ENCODE measurements around the gene BTRC.

The BTRC gene

DNA sequence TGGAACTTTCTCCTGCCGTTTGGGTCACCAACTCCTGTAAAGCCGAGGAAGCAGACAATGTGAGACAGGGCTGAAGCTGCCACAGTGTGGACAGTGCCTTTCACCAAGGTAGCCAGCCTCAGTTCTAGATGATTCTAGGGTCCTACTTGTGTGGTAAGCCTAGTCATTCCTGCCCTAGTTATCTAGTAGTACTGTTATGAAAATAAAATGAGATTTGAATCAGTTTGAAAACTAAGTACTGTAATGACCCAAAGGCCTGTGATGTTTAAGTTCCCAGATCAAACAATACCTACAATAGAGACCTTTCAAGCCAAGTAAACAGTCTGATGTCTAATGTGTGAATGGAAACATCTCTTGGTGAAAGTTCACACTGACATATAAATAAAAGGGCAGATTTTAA is 197.0 kb downstream of the BTRC start:
- DNase-seq: no peak

DNA sequence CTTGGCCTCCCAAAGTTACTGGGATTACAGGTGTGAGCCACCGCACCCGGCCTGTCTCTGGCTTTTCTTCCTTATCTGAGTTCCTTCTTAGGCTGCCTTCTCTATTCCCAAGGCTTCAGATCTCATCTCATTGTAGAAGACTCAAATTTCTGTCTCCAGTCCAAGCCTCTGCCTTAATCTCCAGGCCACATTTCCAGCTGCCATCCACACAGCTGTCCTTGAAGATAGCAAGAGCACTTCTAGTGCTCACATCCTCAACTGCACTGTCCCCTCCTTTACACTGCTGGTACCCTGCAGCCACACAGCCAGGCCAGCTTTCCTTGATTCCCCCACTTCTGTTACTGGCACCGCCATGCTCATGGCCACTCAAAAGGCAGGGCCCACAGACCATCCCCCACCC is 198.5 kb downstream of the BTRC start:
- no peak for DNase-seq

DNA sequence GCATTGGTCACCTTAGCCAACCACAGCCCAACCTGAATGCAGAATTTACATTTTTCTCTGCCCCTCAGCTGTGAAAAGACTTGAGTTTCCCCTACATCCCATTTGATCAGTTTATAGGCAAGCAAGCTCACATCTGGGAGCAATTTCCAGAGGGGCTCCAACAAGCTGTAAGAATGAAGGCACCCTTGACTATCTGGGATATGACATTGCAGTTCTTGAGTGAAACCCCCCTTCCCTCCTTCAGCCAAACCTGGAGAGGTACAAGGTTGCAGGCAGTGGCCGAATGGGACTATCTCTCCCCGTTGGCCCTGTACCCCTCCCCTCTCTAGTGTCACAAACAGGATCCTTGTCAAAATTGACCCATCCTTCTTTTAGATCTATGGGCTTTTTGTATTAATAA is 203.6 kb downstream of the BTRC start:
- no peak for DNase-seq

DNA sequence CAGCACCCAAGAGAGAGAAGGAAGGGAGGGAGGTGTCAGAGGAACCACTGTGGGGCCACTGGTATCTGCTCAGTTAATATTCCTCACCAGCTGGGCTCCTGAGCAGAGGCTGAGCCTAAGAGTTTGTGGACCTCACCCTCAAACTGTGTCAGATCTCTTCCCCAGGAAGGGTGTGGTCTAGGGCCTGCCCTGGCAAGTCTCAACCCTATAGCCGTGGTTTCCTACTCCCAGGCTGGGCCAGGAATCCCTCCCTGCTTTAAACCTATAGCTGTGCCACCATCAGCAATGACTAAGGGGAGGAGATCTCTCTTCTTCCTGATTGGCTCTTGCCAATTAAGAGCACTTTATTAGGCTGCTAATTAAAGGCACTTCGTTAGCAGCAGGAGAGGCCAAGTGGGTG is 204.2 kb downstream of the BTRC start:
- DNase-seq: peak; percentile 78

DNA sequence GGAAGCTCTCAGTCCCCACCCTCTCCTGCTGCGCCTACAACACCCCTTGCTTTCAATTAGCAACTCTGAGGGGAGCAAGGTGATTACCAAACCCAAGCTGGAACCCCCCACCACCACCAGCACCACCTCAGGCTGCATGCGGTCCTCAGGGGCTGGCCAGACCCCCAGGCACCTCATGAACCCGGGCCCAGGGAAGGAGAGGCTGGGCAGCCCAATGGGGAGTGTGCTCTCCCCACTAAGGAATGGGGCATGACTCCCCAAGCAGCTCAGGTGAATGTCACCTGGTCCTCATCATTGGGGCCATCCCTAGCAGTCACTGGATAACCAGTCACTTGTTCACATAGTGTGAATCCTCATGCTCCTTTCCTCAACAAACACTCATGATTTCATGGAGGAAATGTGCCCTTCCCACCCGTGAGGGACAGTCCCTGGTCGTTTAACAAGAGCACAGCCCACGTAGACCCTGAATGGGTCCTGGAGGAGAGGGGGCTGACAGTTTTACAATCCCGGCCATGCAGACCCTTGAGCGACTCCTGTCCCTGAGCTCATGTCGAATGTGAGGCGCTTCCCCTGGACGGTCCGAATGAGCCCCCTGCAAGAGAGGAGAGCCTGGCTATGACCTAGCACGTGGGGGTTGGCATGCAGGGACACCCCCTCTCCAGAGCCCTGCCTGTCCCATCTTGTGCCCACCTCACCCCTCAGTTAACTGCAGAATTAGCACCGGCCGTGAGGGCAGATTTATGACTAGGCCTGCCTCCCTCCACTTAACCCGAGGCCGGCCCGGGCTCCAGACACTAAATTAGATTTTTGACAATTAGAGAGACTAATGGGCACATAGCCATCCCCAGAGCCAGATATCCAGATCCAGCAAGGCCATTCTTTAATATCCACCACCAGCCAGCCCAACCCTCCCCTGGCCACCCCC is 205.0 kb downstream of the BTRC start:
- DNase-seq: no peak

DNA sequence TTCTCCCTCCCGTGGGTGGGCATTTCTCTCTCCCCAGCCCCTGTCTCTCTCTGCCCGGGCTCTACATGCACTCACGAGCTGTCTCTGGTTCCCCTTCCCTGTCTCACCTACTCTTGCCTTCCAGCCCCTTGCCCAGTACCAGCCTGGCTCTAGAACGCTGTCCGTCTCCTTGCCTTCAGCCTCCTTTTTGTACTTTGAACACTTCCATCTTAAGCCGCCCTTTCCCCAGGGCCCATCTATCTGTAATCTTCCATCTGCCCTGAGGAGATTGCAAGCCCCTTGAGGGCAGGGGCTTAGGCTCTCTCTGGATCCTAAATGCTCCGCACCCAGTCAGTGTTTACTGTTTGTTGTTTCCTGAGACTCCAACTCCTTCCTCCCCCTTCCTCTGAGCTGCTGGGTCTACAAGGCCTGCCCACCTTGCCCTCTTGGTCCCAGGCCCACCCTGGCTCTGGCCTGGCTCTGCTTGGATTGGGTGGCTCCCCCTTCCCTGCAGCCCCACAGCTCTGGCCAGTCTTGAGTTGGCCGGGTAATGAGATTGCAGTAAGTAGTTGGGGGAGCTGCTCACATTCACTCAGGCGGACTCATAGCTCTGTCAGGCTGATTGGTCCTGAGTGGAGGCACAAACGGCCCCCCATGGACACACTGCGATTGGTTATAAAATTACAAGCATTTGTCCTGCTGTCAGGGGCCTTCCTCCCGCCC is 205.8 kb downstream of the BTRC start:
- DNase-seq: no peak

DNA sequence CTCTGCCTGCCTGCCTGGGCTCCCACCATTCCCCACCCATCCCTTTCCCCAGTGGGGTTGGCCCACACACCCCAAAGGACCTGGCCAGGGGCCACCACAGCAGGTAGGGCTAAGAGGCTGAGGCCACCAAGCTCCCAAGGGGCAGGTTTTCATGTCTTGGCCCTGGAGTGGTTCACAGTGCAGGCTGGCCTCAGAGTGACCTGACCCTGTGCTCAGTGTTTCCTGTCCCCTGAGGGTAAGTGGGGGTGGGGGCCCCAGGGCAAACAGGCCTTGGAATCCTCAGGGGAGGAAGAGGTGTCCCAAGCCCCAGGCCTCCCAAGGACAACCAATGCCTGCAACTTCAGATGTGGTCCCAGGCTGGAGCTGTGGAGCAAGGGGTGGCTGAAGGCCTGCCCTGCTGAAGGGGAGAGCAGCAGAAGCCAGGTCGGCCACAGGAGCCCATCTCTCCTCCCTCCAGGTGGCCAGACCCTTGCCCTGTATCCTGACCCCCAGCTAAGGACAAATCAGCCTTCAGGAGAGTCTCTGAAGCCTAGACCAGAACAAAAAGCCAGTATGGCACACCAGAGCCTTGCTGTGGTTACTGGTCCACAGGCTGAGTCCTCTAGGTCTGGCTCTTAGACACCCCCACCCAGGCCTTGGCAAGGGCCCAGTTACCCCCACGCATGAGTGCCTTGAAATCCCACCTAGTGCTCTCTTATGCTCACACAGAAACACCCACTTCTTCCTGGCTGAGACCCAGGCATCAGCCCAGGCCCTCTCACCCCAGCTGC is 206.5 kb downstream of the BTRC start:
- DNase-seq: no peak

DNA sequence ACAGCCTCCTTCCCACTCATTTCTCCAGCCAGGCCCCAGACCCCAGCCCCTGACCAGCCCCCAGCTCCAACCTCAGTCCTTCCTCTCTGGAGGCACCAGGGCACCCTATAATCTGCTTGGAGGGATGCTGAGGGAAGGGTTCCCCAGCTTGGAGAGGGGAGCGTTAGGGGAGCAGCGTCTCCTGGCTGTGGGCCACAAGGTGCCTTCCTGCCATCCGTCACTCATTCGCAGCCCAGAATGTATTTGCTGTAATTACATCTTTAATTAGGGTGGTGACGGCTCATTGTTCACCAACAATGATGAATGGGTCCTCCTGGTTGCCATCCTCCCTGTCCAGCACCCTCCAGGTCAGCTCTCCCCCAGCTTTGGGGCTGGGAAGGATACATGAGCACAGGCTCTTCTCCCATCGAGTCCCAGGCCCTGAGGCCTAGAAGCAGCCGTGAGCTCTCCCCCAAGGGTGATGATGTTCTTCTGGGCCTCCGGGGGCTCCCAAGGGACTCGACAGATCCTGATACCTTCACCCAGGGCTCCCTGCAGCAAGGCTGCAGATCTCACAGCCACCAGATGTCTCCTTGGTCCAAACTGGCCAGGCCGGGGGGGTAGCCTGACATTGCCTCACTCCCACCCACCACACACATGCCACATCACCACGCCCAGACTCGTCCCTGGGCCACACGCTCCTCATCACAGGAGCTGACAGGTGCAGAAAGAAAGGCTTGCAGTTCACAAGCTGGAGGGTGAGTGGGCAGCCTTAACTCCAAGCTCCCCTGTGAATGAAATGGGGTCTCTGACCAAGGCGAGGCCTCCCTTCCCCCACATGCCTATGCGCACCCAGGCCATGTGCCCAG is 207.3 kb downstream of the BTRC start:
- DNase-seq: no peak

DNA sequence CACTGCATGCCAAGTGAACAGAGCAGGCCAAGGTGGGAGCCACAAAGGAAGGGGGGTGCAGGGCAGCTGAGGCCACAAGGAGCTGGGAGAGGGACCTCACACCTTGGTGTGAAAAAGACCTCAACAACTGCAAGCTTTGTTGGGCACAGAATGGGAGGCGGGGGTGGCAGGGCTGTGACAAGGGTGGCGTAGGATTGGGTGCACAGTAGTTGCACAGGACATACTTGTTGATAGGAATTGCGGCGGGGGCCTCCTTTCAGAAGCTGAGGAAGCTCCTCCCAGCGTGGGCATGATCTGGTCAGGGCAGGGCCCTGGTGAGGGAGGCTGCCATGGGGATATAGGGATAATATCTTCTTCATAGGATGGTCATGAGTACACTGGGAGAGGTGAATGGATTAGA is 208.3 kb downstream of the BTRC start:
- DNase-seq: no peak

DNA sequence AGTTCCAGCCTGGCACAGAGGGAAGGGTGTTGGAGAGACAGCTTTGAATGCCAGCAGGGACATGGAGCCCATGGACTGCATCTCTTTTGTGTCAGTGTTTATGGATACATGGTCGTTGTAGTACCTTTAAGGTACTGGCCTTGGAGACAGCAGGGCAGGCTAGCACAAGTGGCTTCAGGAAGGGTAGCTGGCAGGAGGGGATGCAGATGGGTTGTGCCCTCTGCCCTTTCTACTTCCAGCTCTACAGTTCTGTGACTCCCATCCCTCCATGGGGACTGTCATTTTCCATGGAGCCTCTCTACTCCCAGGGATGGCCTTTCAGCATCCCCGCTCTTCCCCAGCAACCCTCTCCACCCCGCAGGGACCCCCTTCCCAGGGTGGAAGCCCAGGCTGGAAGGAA is 209.0 kb downstream of the BTRC start:
- no peak for DNase-seq

DNA sequence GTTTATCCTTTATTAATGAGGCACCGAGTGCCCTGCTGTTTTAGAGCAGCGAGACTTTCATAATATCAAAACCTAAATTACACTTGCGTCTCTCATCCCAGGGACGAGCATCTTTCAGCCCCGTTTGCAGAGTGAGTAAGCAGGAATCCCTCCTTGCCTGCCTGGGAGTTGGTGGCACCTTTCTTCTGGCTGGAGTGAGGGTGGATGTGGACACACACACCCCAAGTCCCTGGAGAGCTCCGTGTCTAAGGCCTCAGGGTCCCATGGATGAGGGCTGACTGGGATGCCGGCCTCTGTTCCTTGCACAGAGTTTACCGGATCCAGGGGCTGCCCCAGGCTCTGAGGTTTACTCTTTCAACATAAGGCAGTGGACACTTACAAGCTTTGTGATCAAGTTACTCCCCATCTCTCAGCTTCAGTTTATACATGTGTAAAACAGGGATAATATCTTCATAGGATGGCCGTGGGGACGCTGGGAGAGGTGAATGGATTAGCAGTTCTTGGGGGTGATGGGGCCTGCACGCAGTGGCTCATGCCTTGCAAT is 209.6 kb downstream of the BTRC start:
- DNase-seq: no peak

DNA sequence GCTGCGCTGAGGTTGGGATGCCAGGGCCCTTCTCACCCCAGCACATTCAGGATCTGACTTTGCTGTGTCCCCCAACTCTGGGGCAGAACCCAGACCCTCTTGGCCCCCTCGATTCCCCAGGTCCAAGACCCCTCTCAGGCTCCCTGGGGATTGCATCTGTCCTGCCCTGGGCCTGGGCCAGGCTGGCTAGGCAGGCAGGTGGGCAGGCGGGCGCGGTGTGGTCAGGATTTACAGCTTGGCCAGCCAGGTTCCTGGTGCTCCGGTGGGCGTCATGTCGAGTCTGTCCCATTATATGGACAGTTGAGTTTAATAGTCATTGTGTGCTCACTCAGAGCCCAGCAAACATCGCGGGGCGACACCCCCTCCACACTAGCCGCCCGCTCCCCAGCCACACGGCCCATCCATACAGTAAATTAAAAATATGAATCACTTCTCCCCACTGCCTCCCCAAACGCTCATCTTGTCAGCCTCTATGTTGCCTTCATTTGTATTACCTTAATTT is 210.6 kb downstream of the BTRC start:
- DNase-seq: no peak

DNA sequence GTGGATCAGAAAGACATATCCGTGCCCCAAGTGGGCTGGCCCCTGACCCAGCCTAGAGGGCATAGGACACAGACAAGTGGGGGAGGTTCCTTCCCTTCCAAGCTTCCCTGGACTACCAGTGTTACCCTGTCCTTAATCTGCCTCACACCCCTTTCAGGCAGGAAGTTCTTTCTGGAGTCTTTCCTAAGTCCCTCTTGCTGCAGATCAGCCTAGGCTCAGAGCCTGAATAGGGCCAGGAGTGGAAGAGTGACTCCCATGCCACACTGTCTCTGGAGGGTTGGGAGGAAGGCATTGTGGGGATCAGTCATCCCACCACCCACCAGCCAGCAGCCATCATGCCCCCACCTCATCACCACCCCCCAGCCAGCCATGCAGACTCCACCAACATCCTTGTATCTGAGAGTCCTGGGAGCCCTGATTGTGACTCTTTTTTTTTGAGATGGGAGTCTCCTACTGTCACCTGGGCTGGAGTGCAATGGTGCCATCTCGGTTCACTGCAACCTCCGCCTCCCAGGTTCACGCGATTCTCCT is 211.5 kb downstream of the BTRC start:
- DNase-seq: no peak

DNA sequence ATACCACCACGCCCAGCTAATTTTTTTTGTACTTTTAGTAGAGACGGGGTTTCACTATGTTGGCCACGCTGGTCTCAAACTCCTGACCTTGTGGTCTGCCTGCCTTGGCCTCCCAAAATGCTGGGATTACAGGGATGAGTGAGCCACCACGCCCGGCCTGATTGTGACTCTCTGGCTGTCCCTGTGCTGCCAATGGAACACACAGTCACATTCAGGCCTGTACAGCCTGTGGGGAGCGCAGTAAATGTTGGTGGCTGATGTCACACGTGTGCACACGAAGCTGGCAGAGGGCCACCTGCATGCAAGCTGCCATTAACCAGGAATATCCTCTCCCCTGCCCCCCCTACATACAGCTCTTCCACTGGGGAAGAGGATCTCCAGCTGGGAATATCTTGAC is 212.0 kb downstream of the BTRC start:
- no peak for DNase-seq

DNA sequence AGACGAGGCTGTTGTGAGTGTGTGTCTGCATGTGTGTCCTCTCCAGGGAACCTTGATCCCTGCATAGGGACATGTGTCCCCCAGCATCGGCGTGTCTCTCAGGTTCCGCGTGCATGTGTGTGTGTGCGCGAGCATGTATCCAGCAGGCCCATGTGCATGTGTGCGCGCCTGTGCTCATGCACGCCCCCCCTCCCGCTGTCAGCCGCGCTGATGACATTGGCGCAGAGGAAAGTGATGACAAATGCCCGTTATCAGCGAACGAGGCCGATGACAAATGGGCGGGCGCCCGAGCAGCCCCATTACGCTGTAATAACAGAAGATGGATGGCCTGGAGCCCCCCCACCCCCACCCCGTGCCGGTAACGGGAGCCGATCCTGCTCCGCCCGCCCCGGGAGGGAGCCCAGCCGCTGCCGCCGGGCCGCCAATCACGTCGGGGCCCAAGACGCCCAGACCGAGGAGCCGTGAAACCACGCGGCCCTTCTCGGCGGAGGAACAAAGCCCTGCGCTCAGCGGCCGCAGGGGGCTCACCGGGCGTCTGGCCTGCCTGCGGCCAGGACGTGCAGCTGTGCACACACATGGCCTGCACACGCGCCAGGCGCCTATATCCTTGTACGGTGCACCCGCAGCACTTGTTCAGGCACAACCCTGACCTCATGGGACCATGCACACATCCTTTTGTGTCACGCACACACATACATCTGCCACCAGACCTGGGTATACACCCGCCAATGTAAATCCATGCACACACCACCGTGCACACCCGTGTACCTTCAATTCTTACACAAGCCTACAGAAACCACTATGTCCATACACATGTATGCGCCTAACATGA is 212.6 kb downstream of the BTRC start:
- no peak for DNase-seq

DNA sequence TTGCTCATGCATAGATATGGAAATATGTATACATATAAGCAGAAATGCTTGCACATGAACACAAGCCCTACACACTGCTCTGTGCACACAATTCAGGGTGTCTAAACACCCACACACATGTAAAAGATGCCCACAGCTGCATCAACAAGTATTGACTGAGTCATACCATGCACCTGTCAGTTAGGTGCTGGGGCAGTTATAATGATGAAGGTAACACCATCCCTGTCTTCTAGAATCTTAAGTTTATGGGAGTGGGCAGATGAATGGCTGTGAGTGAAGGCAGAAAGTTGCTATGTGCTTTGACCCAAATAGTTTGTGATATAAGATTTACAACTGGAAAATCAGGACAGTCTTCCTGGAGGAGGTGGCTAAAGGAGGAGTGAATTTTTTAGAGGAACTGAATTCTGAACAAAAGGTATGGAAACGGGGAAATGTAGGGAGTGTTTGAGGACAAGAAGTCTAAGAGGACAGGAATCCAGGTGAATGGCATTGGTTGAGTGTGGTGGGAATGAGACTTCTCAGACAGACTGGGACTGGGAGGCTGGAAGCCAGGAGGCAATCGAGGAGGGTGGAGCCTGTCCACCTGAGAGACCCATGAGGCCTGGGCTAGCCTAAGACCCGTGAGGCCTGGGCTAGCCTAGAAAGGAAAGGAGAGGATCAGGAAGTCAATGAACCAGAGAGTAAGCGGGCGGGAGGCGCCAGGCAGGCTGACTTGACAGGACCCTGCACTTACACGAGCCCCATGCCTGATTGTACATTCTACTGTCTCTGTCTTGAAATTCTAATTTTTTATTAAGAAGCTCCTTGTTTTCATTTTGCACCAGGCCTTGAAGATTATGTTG is 213.4 kb downstream of the BTRC start:
- no peak for DNase-seq

DNA sequence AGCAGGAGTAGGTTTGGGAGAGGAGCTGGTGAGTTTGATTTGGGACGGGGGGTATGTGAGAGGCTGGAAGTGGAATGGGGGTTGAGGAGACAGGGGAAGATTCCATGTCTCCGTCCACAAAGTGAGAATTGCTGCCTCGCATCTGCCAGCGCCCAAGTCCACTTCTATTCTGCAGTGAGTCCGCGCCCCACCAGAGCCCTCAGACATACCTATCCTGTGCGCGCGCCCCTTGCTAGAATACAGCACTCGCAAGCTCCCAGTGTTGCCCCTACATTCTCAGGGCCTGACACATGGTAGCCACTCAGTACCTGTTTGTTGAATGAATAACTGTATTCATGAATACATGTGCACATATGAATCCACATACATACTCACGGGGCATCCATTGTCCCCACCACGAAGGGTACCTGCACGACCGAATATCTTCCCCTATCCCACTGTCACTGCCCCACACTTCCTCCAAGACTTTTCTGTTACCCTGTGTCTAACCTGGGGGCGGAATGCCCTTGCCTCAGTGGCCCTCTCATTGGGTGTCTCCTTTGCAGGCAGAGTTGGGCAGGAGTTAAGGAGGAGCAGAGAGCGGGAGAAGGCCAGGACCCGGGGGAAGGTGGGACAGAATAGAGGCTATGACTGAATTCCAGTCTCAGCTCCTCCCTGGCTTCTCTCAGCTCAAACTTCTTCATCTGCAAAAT is 214.2 kb downstream of the BTRC start:
- DNase-seq: no peak

DNA sequence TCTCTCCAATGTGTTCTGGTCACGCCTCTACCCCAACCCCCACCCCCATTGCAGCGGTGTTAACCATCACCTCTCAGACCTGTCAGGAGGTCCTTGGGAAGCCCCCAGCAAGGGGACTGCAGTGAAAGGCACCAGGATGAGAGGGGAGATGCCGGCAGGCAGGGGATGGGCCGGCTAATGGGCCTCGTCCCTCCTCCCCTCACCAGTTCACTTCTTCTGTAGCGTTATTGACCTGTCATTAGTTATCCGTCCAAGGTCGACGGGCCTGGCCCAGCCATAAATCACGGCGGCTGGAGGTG is 215.3 kb downstream of the BTRC start:
- DNase-seq: no peak

DNA sequence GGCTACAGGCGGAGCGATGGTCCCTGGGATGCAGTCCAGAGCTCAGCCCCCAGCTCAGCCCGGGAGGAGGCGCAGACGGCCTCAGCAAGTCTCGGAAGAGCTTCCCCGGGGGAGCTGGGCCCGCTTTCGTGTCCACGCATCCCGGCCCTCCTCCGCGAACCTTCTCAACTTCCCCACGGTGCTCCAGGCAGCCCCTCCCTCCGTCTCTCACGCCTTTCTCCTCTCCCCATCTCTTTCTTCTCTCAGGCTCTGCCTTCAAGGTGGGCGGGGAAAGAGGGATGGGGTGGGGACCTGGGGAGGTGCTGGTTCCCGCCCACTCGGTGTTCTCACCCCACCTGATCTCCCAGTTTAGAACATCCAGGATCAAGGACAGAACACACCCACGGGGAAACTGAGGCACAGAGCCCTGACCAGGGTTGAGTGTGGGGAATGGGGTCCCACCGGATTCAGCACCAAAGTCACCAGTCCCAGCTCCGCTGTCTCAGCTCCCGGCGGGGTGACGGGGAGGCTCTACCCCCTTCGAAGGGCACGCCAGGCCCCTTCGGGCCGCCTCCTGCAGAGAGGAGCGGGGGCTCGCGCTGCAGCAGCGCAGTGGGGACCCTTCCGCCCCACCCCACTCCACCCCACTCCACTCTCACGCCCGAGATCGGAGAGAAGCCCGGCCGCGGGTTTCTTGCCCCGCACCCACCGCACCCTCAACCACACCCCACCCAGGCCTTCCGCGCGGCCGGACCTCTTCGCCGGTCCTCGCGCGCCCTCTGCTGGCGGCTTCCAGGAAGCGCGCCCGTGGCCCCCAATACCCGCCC is 215.9 kb downstream of the BTRC start:
- peak; percentile 67 for DNase-seq

All from GDM1 (cell line).